NB4 (cell line): Measurements from ENCODE around the gene ADAD2.

Source experiments
- CTCF ChIP-seq: IDR thresholded peaks from one replicate; pipeline ENCODE4 v1.5.1; 2012; ENCODE audit warnings: low read depth, low read length
- MAX ChIP-seq: IDR thresholded peaks from 2 replicates; pipeline ENCODE4 v1.6.1; 2011; ENCODE audit warnings: low read depth, low read length

DNA sequence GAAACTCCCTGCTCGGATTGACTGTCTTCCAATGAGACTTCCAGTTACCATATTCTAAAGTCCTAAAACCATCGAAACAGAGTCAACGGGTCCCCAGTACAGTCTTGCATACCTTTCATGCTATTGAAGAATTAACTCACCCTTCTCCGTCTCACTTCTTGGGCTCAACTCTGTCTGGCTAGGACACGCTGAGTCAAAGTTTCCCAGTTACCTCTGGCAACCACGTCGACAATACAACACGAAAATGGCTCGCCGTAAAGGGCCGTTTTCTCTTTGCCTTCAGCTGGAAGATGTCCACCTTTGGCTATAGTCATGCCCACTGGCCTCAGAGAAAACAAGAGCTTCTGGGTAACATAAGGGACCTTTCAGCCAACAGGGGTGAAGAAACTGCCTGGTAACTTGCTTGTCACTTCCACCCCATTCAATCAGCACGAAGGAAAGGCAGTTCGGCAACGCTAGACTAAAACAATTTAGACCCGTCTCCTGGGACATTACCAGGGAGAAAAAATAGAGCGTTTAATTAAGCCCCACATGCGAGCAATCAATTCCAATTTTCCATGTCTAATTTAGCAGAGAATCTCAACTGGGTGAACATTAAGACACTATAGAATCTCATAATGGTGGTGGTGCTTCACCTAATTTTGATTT, 27.3 kb downstream of the ADAD2 start:
- no peak for TF ChIP-seq CTCF
- no peak for TF ChIP-seq MAX
